GF-D8 (cell line): ENCODE data around the gene PSD.
A peak's percentile ranks its signal among the peaks of the same experiment; 100 is the strongest.

Source experiments
- DNase-seq: peaks from one replicate; lab custom pipeline; 2025; lab: John Stamatoyannopoulos, UW

The PSD gene

GRCh38 chr10:102438374-102438773 lies 19.8 kb upstream of the PSD start:
- no peak for DNase-seq

DNA sequence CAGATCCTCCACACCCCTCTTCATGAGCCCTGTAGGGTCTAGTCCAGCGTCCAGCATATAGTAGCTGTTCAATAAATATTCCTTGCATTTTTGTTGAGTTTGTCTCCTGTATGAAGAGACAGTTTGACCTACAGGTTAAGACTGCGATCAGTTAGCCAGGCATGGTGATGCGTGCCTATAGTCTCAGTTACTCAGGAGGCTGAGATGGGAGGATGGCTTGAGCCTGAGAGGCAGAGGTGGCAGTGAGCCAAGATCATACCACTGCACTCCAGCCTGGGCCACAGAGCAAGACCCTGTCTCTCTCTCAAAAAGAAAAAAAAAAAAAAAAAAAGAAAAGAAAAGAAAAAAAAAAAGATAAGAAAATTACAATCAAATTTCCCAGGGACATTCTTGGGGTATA lies 18.9 kb upstream of the PSD start:
- no peak for DNase-seq

DNA sequence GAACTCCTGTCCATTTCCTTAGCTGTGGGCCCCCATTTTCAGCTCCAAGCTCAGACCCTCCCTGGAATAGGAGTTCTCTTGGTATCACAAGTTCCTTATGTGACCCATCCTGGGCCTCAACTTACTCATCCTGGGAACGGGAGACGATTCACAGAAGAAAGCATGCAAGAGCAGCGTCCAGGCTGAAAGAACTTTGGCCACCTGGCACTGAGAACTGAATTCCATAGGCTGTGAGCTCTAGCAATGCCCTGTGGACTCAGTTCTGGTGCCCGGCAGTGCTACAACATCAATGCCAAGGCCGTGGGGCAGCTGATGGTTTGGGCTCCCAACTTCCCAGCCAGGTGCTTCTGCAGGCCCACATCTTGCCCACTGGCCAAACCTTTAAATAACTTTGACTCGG lies 17.7 kb upstream of the PSD start:
- no peak for DNase-seq

DNA sequence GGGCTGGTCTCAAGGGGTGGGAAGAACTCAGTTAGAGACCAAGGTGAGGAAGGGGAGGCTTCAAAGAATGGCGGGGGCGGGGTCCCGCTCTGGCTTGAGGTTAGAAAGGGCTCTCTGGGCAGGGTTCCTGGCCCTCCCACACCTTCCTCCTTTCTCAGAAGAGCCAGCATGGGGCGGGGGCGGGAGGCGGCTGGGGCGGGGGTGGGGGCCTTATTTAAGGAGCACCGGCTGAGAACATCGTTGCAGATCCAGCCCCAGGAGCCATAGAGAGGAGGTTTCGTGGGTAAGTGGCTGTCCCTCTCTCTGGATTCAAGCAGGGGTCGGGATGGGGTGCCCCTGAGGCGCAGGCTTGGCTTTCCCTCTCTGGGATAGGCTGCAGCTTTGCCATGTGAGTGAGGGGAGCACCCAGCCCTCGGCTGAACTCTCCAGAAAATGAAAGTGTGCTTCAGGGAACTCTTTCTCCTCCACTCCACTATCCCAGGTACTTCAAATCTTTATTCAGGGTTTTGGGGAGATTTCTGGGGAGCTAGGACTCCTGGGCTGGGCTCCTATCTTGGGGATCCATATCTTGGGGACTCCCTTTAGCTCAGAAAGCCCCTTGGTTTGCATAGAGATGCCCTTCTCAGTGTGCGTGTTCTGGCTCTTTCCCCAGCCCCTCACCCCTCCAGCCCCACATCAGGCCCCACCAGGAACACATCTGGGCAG lies 17.1 kb upstream of the PSD start:
- peak; percentile 81 for DNase-seq

DNA sequence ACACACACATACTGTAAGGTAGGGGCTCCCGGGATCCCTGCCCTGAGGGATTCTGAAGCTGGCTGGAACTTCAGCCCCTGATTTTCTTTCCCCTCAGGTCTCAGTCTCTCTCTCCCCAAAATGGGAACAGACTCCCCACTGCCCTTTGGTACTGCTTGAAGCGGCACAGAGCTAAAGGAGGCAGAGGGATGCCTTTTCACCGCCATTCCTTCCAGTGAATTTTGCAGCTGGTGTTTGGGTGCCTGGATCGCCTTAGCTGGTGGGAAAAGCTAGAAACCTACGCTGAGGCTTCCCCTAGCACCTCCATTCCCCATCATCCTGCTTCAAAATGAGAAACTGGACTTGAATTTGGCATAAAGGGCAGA lies 16.5 kb upstream of the PSD start:
- DNase-seq, result no peak

DNA sequence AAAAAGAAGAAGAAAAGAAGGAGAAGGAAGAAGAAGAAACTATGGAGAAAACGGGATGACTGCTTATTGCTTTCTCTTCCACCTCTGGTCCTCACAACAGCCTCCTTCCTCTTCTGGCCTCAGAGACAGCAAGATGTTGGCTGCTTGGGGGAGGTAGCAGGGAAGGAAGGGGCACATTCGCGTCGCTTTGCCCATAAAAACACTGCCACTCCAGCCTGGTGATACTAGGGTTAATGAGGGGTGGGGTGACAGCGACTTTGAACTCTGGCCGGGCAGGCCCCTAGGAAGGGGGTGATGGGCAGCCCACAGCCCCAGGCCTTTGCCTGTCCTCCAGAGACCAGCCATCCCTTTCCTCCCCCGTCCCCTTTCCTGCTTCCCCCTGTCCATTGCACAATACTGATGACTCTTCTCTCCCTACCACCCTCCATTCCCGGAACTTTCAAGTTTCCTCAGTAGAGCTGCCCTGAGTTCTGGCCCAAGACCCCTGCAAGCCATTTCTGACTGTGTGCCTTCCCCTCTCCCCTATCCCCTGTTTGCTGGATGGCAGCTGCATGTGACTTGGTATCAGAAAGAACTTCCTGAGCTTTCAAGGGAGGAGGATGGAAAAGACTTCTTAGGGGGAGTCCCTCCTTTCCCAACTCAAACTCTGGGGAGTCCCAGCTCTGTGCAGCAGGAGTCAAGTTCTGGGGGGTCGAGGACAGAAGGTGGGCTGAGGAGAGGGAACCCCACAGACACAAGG lies 16.0 kb upstream of the PSD start:
- peak; percentile 58 for DNase-seq

GRCh38 chr10:102433619-102434046 lies 15.0 kb upstream of the PSD start:
- peak; percentile 28 for DNase-seq

DNA sequence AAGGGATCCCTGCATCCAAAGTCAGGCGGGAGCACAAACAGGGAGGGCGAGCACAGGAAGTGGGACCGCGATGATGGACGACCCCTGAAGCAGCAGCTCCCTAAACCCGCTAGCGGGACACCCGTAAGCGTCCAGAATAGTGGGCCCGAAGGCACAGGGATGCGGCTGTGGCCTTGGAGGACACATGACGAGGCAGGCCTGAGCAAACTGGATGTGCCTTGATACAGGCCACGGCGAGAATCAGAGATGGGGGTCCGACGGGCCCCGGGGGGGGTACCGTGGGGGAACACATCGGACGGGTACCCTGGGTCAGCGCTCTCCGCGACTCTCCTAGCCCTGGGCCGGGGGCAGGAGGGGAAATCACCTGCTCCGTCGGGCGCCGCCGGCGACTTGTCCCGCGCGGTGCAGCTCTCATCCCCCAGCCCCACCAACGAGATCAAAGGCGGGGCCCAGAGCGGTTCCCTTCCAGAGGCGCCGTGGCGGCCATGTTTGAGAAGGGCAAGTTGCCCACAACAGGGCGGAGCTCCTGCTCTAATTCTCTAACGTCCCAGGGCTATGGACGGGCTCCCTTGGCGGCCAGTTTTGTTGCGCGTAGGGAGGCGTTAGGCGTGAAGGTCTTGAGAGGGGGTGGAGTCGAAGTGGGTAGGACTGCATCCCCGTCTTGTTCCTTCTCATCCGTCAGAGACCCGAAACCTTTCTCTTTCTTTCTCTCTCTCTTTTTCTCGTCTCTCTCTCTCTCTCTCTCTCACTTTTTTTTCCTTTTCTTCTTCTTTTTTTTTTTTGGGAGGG lies 13.8 kb upstream of the PSD start, which contains the start of gene CUEDC2:
TSS of gene CUEDC2 (minus strand) at position 413 of the 789 bp plus-strand sequence. CDS start 7,386 bp downstream, outside the sequence.
- DNase-seq, result peak; percentile 95

DNA sequence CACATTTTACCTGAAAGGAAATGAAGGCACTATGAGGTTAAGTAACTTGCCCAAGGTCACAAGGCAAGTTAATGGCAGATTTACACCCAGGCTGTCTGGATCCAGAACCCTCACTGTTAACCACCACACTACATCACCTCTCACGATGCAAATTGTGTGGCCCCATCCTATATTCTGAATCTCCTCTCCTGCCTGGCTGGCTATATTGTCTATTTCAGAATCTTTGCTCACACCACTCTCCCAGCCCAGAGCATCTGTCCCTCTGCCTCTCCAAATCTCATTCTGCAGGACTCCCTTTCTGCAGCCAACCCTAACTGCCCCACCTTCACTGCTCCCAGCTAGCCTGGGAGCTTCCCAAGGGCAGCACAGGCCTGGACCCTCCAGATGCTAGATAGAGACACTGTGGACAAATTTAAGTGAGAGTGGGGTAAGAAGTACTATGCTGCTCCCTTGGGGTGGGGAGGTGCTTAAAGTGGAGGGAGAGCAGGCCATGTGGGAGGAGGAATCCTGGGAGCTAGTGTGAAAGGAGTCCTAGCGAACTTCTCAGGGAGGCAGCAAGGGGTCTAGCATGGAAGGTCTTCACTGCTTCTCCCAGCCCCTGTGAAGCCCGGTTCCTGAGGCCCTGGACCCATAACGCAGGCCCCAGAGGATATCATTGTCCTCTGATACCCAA lies 13.0 kb upstream of the PSD start:
- DNase-seq, result no peak

- DNase-seq, result no peak
Observed at GRCh38 chr10:102429468-102429867, 10.9 kb upstream of the PSD start.

GRCh38 chr10:102426803-102427287 lies 8.3 kb upstream of the PSD start:
- DNase-seq, result no peak

DNA sequence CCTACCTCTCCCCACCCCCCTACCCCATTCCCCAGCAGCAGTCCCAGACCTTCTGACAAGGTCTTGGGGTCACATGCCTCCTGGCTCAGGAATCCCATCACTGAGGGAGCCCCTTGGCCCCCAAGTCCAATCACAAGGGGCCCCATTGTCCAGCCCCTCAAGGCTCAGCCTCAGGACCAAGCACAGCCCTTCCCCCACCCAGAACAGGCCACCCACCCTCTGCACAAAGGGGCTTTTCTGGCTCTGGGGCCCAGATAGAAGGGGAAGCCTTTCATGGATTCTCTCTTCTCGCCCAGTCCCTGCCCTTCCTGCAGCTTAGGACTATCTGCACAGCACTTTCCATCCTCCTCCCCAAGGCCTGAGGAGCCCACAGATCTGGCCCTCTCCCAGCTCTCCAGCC lies 6.9 kb upstream of the PSD start:
- no peak for DNase-seq

DNA sequence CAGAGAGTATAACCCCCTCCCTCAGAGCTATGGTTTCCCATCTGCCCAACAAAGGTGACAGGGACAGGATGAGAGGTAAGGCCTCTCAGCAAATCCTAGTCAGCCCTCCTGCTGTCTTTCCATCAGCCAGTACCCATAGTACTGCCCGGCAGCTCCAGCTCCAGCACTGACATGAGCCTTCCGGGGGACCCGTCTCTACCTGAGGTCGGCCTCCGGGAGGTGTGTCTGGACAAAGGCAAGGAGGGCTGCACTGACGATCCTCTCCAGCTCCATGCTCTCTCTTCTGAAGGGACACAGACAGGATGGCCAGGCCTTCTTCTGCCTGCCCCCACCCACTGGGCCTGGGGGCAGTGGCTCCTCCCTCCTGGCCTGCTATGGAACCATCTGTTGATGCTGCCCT lies 6.3 kb upstream of the PSD start:
- DNase-seq, result no peak

GRCh38 chr10:102424145-102424544 lies 5.6 kb upstream of the PSD start:
- no peak for DNase-seq

GRCh38 chr10:102423372-102423968 lies 4.9 kb upstream of the PSD start:
- DNase-seq, result no peak

GRCh38 chr10:102422545-102423129 lies 4.1 kb upstream of the PSD start:
- DNase-seq, result peak; percentile 52

DNA sequence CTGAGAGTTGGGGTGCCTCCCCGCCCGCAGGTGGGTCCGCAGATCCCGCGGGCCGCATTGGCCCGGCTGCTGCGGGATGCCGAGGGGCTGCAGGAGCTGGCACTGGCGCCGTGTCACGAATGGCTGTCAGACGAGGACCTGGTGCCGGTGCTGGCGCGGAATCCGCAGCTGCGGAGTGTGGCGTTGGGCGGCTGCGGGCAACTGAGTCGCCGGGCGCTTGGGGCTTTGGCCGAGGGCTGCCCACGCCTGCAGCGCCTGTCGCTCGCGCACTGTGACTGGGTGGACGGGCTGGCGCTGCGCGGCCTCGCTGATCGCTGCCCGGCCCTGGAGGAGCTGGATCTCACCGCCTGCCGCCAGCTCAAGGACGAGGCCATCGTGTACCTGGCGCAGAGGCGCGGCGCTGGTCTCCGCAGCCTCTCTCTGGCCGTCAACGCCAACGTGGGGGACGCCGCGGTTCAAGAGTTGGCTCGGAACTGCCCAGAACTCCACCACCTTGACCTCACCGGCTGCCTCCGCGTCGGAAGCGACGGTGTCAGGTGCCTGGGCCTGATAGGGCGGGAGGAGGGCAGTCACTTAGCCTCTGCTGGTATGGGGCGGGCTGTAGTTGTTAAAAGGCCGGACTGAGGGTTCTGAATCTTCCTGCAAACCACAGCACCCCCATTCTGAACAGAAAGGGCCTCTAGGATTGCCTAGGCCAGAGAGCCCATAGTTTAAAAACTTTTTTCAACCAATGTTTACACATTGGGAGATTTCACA lies 3.4 kb upstream of the PSD start:
- DNase-seq, result no peak

- no peak for DNase-seq
Observed at GRCh38 chr10:102421507-102421756, 2.8 kb upstream of the PSD start.

- peak; percentile 86 for DNase-seq
Observed at GRCh38 chr10:102420714-102421506, 2.3 kb upstream of the PSD start, which contains the start of gene FBXL15. Gene FBXL15 (plus strand): TSS chr10:102420836. CDS start chr10:102421130, 294 bp downstream.

DNA sequence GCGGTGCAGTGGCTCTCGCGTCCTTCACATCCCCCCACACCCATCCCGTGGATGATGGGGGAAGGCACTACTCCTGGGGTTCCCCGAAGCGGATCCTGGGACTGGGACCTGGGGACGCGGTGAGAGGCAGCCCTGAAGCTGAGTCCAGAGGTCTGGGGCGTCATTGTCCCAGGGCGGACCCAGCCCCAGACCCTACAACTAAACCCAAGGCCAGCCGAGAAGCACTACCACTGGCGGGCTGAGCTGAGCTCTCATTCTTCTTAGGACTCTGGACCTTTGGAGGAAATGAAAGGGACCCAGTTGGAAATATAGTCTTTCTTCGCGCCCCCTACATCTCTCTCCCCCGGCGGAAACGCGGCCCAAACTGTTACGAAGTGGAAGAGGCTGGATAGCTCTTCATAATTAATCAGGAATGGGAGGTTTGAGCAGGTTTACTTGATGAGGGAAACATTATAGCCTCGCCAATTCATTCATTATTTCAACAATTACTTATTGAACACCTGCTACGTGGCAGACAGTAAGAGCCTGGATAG lies 1.7 kb upstream of the PSD start:
- no peak for DNase-seq
